ENCODE measurements around the gene PNISR.
A peak's percentile ranks its signal among the peaks of the same experiment; 100 is the strongest.

PNISR gene

GRCh38 chr6:99369533-99369932 is 55.6 kb downstream of the PNISR start:
- no peak overlapping the region for H3K27ac ChIP-seq (ENCODE audit: low read depth, low read length)
- H3K4me3 ChIP-seq (ENCODE audit: low read depth in 1 of 5, low read length in 5 of 5): no peak overlapping the region
- no peaks in the 10 kb centered on the region for H3K9me3 ChIP-seq (ENCODE audit: control insufficient read depth in 5 of 5, low read length in 5 of 5)
- H3K9ac ChIP-seq (ENCODE audit: low read length in 5 of 5): no peak overlapping the region
- no peaks in the 10 kb centered on the region for H3K4me1 ChIP-seq (ENCODE audit: control insufficient read depth in 5 of 5, insufficient read depth in 5 of 5, low read length in 5 of 5)
- no peaks in the 10 kb centered on the region for H3K27me3 ChIP-seq (ENCODE audit: control insufficient read depth in 5 of 5, insufficient read depth in 4 of 5, low read length in 5 of 5)
- H3K36me3 ChIP-seq (ENCODE audit: control insufficient read depth in 5 of 5, insufficient read depth in 5 of 5, low read length in 5 of 5): peaks cover 0 to 8% (median 0%) of the 10 kb centered on the region in 5 donors

DNA sequence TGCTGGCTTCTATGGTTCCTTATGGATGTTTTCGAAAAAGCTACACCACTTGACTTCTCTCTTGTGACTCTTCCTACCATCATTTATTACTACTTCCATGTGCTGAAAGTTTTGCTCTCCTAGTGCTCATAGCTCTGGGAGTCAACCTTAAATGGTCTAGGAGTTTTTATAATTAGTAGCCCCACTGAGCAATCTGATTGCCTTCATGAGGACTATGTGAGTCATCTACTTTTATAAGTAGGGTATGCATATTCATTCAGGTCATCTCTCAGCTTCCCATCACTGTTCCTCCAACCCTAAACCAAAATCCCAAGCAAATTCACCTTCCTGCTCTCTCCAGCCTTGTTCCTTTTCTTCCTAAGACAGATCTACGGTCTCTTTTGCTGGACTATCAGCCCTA is 58.3 kb downstream of the PNISR start:
- H3K36me3 ChIP-seq (ENCODE audit: control insufficient read depth in 5 of 5, insufficient read depth in 5 of 5, low read length in 5 of 5): peaks cover 0 to 8% (median 0%) of the 10 kb centered on the region in 5 donors

DNA sequence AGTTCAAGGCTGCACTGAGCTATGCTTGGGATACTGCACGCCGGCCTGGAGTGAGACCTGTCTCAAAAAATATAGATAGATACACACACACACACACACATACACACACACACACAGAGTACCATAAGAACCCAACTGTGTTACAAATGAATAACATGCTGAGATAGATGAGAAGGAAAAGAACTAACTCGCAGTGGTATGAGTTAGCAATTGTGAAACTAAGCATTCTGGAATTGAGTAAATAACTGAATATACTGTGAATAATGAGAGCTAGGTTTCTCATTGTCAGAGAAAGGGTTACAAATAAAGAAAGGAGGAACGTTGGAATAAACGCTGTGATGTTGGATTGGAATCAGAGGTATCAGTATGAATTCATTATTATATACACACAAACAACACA is 61.1 kb downstream of the PNISR start:
- H3K9me3 ChIP-seq (ENCODE audit: control insufficient read depth in 5 of 5, low read length in 5 of 5): no peaks in the 10 kb centered on the region
- peaks cover 0 to under 1% (median 0%) of the 10 kb centered on the region in 5 donors for H3K36me3 ChIP-seq (ENCODE audit: control insufficient read depth in 5 of 5, insufficient read depth in 5 of 5, low read length in 5 of 5)
- no peaks in the 10 kb centered on the region for H3K27me3 ChIP-seq (ENCODE audit: control insufficient read depth in 5 of 5, insufficient read depth in 4 of 5, low read length in 5 of 5)
- no peaks in the 10 kb centered on the region for H3K4me1 ChIP-seq (ENCODE audit: control insufficient read depth in 5 of 5, insufficient read depth in 5 of 5, low read length in 5 of 5)
- H3K27ac ChIP-seq (ENCODE audit: low read depth, low read length): no peak overlapping the region
- no peak overlapping the region for H3K9ac ChIP-seq (ENCODE audit: low read length in 5 of 5)
- H3K4me3 ChIP-seq (ENCODE audit: low read depth in 1 of 5, low read length in 5 of 5): no peak overlapping the region

More for the DNA sequence above, 58.3 kb downstream of the PNISR start:
- no peaks in the 10 kb centered on the region for H3K9me3 ChIP-seq (ENCODE audit: control insufficient read depth in 5 of 5, low read length in 5 of 5)
- no peaks in the 10 kb centered on the region for H3K27me3 ChIP-seq (ENCODE audit: control insufficient read depth in 5 of 5, insufficient read depth in 4 of 5, low read length in 5 of 5)
- H3K4me1 ChIP-seq (ENCODE audit: control insufficient read depth in 5 of 5, insufficient read depth in 5 of 5, low read length in 5 of 5): no peaks in the 10 kb centered on the region
- H3K27ac ChIP-seq (ENCODE audit: low read depth, low read length): no peak overlapping the region
- no peak overlapping the region for H3K9ac ChIP-seq (ENCODE audit: low read length in 5 of 5)
- H3K4me3 ChIP-seq (ENCODE audit: low read depth in 1 of 5, low read length in 5 of 5): no peak overlapping the region

GRCh38 chr6:99362678-99363268 is 62.3 kb downstream of the PNISR start:
- H3K36me3 ChIP-seq (ENCODE audit: control insufficient read depth in 5 of 5, insufficient read depth in 5 of 5, low read length in 5 of 5): no peaks in the 10 kb centered on the region

DNA sequence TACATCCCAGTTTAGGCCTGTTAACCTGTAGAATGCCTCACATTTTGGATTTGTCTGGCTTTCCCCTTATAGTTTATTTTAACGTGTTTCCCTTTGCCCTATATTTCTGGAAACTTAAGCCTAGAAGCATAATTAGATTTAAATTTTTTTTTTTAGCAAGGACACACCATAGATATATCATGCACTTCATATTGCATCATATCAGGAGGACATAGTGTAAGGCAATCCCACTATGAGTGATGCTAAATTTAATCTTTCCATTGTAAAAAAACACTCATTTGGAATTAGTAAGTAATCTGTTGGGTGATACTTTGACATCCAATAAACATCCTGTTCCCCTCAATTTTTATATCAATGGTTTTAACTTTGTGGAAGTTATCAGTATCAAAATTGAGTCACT is 65.3 kb downstream of the PNISR start:
- peaks cover 0 to 2% (median 0%) of the 10 kb centered on the region in 5 donors for H3K27me3 ChIP-seq (ENCODE audit: control insufficient read depth in 5 of 5, insufficient read depth in 4 of 5, low read length in 5 of 5)

More at GRCh38 chr6:99362678-99363268, 62.3 kb downstream of the PNISR start:
- no peaks in the 10 kb centered on the region for H3K27me3 ChIP-seq (ENCODE audit: control insufficient read depth in 5 of 5, insufficient read depth in 4 of 5, low read length in 5 of 5)
- H3K4me3 ChIP-seq (ENCODE audit: low read depth in 1 of 5, low read length in 5 of 5): no peak overlapping the region
- no peaks in the 10 kb centered on the region for H3K9me3 ChIP-seq (ENCODE audit: control insufficient read depth in 5 of 5, low read length in 5 of 5)
- no peak overlapping the region for H3K9ac ChIP-seq (ENCODE audit: low read length in 5 of 5)
- no peaks in the 10 kb centered on the region for H3K4me1 ChIP-seq (ENCODE audit: control insufficient read depth in 5 of 5, insufficient read depth in 5 of 5, low read length in 5 of 5)
- no peak overlapping the region for H3K27ac ChIP-seq (ENCODE audit: low read depth, low read length)

GRCh38 chr6:99356641-99357040 is 68.5 kb downstream of the PNISR start:
- peaks cover 0 to 9% (median 2%) of the 10 kb centered on the region in 5 donors for H3K27me3 ChIP-seq (ENCODE audit: control insufficient read depth in 5 of 5, insufficient read depth in 4 of 5, low read length in 5 of 5)

More for the DNA sequence above, 65.3 kb downstream of the PNISR start:
- Histone ChIP-seq H3K9me3 (ENCODE audit: control insufficient read depth in 5 of 5, low read length in 5 of 5) (no peaks in the 10 kb centered on the region), H3K9ac (ENCODE audit: low read length in 5 of 5) (no peak overlapping the region), H3K4me1 (ENCODE audit: control insufficient read depth in 5 of 5, insufficient read depth in 5 of 5, low read length in 5 of 5) (no peaks in the 10 kb centered on the region), H3K27ac (ENCODE audit: low read depth, low read length) (no peak overlapping the region), H3K36me3 (ENCODE audit: control insufficient read depth in 5 of 5, insufficient read depth in 5 of 5, low read length in 5 of 5) (no peaks in the 10 kb centered on the region), H3K4me3 (ENCODE audit: low read depth in 1 of 5, low read length in 5 of 5) (no peak overlapping the region)

DNA sequence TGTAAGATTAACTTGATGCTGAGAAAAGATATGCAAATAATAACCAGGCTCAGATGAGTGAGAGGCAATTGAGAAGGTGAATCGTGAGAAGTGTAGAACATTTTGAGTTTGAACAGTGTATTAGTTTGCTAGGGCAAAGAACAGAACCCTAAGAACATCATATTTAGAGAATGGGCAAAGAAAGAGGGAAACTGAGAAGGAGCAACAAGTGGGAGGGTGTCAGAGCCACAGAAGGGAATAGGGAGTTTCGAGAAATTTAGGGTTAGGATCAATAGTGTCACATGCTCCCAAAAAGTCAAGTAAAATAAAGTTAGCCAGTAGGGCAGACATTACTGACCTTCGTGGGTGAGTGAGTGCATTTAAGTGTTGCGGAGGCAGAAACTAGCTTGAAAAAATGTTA is 70.1 kb downstream of the PNISR start:
- H3K27ac ChIP-seq (ENCODE audit: low read depth, low read length): no peak overlapping the region
- H3K4me3 ChIP-seq (ENCODE audit: low read depth in 1 of 5, low read length in 5 of 5): no peak overlapping the region
- no peaks in the 10 kb centered on the region for H3K36me3 ChIP-seq (ENCODE audit: control insufficient read depth in 5 of 5, insufficient read depth in 5 of 5, low read length in 5 of 5)
- no peaks in the 10 kb centered on the region for H3K9me3 ChIP-seq (ENCODE audit: control insufficient read depth in 5 of 5, low read length in 5 of 5)
- no peak overlapping the region for H3K9ac ChIP-seq (ENCODE audit: low read length in 5 of 5)
- peaks cover 0 to 3% (median 1%) of the 10 kb centered on the region in 5 donors for H3K4me1 ChIP-seq (ENCODE audit: control insufficient read depth in 5 of 5, insufficient read depth in 5 of 5, low read length in 5 of 5)
- peaks cover 4 to 17% (median 9%) of the 10 kb centered on the region in 5 donors for H3K27me3 ChIP-seq (ENCODE audit: control insufficient read depth in 5 of 5, insufficient read depth in 4 of 5, low read length in 5 of 5)

More at GRCh38 chr6:99356641-99357040, 68.5 kb downstream of the PNISR start:
- Histone ChIP-seq H3K4me1 (ENCODE audit: control insufficient read depth in 5 of 5, insufficient read depth in 5 of 5, low read length in 5 of 5) (no peaks in the 10 kb centered on the region), H3K9ac (ENCODE audit: low read length in 5 of 5) (no peak overlapping the region), H3K36me3 (ENCODE audit: control insufficient read depth in 5 of 5, insufficient read depth in 5 of 5, low read length in 5 of 5) (no peaks in the 10 kb centered on the region), H3K27ac (ENCODE audit: low read depth, low read length) (no peak overlapping the region), H3K9me3 (ENCODE audit: control insufficient read depth in 5 of 5, low read length in 5 of 5) (no peaks in the 10 kb centered on the region), H3K4me3 (ENCODE audit: low read depth in 1 of 5, low read length in 5 of 5) (no peak overlapping the region)

DNA sequence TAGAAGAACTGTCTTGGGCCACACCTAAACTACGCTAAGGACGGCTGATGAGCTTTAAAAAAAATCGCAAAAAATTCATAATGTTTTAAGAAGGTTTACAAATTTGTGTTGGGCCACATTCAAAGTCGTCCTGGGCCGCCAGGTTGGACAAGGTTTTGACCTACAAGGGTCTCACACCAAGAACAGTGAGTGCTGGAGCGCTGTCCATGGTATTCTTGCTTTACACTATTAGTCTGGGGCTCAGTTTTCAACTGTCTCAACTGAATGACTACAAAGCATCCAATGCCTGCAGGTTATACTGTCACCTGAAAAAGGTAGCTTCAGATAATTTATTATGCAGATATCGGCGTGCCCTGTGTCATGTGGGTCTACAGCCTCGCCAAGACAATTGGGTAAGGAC is 72.0 kb downstream of the PNISR start:
- peaks cover 5 to 30% (median 17%) of the 10 kb centered on the region in 5 donors for H3K27me3 ChIP-seq (ENCODE audit: control insufficient read depth in 5 of 5, insufficient read depth in 4 of 5, low read length in 5 of 5)
- H3K36me3 ChIP-seq (ENCODE audit: control insufficient read depth in 5 of 5, insufficient read depth in 5 of 5, low read length in 5 of 5): no peaks in the 10 kb centered on the region
- no peak overlapping the region for H3K4me3 ChIP-seq (ENCODE audit: low read depth in 1 of 5, low read length in 5 of 5)
- H3K9me3 ChIP-seq (ENCODE audit: control insufficient read depth in 5 of 5, low read length in 5 of 5): no peaks in the 10 kb centered on the region
- H3K4me1 ChIP-seq (ENCODE audit: control insufficient read depth in 5 of 5, insufficient read depth in 5 of 5, low read length in 5 of 5): peaks cover 0 to 12% (median 11%) of the 10 kb centered on the region in 5 donors
- H3K9ac ChIP-seq (ENCODE audit: low read length in 5 of 5): no peak overlapping the region
- H3K27ac ChIP-seq (ENCODE audit: low read depth, low read length): no peak overlapping the region

- Histone ChIP-seq H3K4me1 (ENCODE audit: control insufficient read depth in 5 of 5, insufficient read depth in 5 of 5, low read length in 5 of 5) (peaks cover 0 to 12% (median 11%) of the 10 kb centered on the region in 5 donors), H3K36me3 (ENCODE audit: control insufficient read depth in 5 of 5, insufficient read depth in 5 of 5, low read length in 5 of 5) (no peaks in the 10 kb centered on the region), H3K4me3 (ENCODE audit: low read depth in 1 of 5, low read length in 5 of 5) (no peak overlapping the region), H3K27me3 (ENCODE audit: control insufficient read depth in 5 of 5, insufficient read depth in 4 of 5, low read length in 5 of 5) (peaks cover 5 to 34% (median 20%) of the 10 kb centered on the region in 5 donors), H3K9ac (ENCODE audit: low read length in 5 of 5) (no peak overlapping the region), H3K9me3 (ENCODE audit: control insufficient read depth in 5 of 5, low read length in 5 of 5) (no peaks in the 10 kb centered on the region), H3K27ac (ENCODE audit: low read depth, low read length) (no peak overlapping the region)
Observed at GRCh38 chr6:99350573-99350972, 74.5 kb downstream of the PNISR start.

- Histone ChIP-seq H3K4me3 (ENCODE audit: low read depth in 1 of 5, low read length in 5 of 5) (peak within 1 kb of the TSS; percentile 44 to 64 (median 51)), H3K36me3 (ENCODE audit: control insufficient read depth in 5 of 5, insufficient read depth in 5 of 5, low read length in 5 of 5) (no peaks in the 10 kb centered on the region), H3K9ac (ENCODE audit: low read length in 5 of 5) (no peak within 1 kb of the TSS), H3K27ac (ENCODE audit: low read depth, low read length) (no peak within 1 kb of the TSS), H3K27me3 (ENCODE audit: control insufficient read depth in 5 of 5, insufficient read depth in 4 of 5, low read length in 5 of 5) (peaks cover 5 to 34% (median 20%) of the 10 kb centered on the region in 5 donors), H3K4me1 (ENCODE audit: control insufficient read depth in 5 of 5, insufficient read depth in 5 of 5, low read length in 5 of 5) (peaks cover 0 to 12% (median 11%) of the 10 kb centered on the region in 5 donors), H3K9me3 (ENCODE audit: control insufficient read depth in 5 of 5, low read length in 5 of 5) (no peaks in the 10 kb centered on the region)
Observed at GRCh38 chr6:99349171-99350141, 75.7 kb downstream of the PNISR start, which contains the start of gene FAXC. FAXC (minus strand) TSS chr6:99349674; CDS start chr6:99349372, 302 bp downstream.
